Measurements from ENCODE around the gene RDM1.

The RDM1 gene

GRCh38 chr17:35934760-35935159, 4.2 kb upstream of the RDM1 start:
- H3K9me3 ChIP-seq (replicated peaks; ENCODE audit: insufficient read depth, low read length), result no peaks in the 10 kb centered on the region
- no peaks in the 10 kb centered on the region for H3F3A ChIP-seq (ENCODE audit: insufficient read depth, low read length)
- H3K4me1 ChIP-seq (ENCODE audit: low read length), result peaks cover 5% of the 10 kb centered on the region; the same call in 1 of the 2 replicates
- no peak overlapping the region for H3K4me2 ChIP-seq (ENCODE audit: low read depth, low read length)
- DNase-seq, result no peak
- H2AFZ ChIP-seq (ENCODE audit: low read length), result no peak overlapping the region
- no peaks in the 10 kb centered on the region for H3K36me3 ChIP-seq (replicated peaks; ENCODE audit: insufficient read depth, low read length)
- H3K27ac ChIP-seq (ENCODE audit: low read length), result no peak overlapping the region
- H3K79me2 ChIP-seq (ENCODE audit: low read length), result no peaks in the 10 kb centered on the region
- H4K20me1 ChIP-seq (ENCODE audit: insufficient read depth, low read length), result no peaks in the 10 kb centered on the region
- no peak overlapping the region for H3K9ac ChIP-seq (ENCODE audit: low read length)
- no peak for TF ChIP-seq EZH2 (optimal IDR thresholded peaks at IDR 0.05; ENCODE audit: low read depth, low read length)
- TF ChIP-seq CTCF (IDR thresholded peaks at IDR 0.05; ENCODE audit: low read length), result no peak
- TF ChIP-seq EZH2phosphoT487 (IDR thresholded peaks at IDR 0.05; ENCODE audit: low read length), result no peak
- no peaks in the 10 kb centered on the region for H3K9me2 ChIP-seq (replicated peaks; ENCODE audit: insufficient read depth, low read length)
- no peak overlapping the region for H3K4me3 ChIP-seq (ENCODE audit: low read length)
- no peaks in the 10 kb centered on the region for H3K27me3 ChIP-seq (replicated peaks; ENCODE audit: insufficient read depth, low read length)

GRCh38 chr17:35932586-35932985, 2.0 kb upstream of the RDM1 start:
- Histone ChIP-seq H3K4me3 (ENCODE audit: low read length) (no peak overlapping the region), H3K9me3 (replicated peaks; ENCODE audit: insufficient read depth, low read length) (no peaks in the 10 kb centered on the region), H3K79me2 (ENCODE audit: low read length) (no peaks in the 10 kb centered on the region), H4K20me1 (ENCODE audit: insufficient read depth, low read length) (no peaks in the 10 kb centered on the region), H3K9me2 (replicated peaks; ENCODE audit: insufficient read depth, low read length) (no peaks in the 10 kb centered on the region), H3K4me2 (ENCODE audit: low read depth, low read length) (no peak overlapping the region), H3K9ac (ENCODE audit: low read length) (no peak overlapping the region), H3F3A (ENCODE audit: insufficient read depth, low read length) (no peaks in the 10 kb centered on the region), H3K4me1 (ENCODE audit: low read length) (peaks cover 5% of the 10 kb centered on the region; the same call in 1 of the 2 replicates), H3K36me3 (replicated peaks; ENCODE audit: insufficient read depth, low read length) (no peaks in the 10 kb centered on the region), H3K27me3 (replicated peaks; ENCODE audit: insufficient read depth, low read length) (no peaks in the 10 kb centered on the region), H2AFZ (ENCODE audit: low read length) (no peak overlapping the region), H3K27ac (ENCODE audit: low read length) (no peak overlapping the region)
- no peak for DNase-seq
- no peak for TF ChIP-seq EZH2phosphoT487 (IDR thresholded peaks at IDR 0.05; ENCODE audit: low read length)
- TF ChIP-seq CTCF (IDR thresholded peaks at IDR 0.05; ENCODE audit: low read length), result no peak
- TF ChIP-seq EZH2 (optimal IDR thresholded peaks at IDR 0.05; ENCODE audit: low read depth, low read length), result no peak

- Histone ChIP-seq H3K4me2 (ENCODE audit: low read depth, low read length) (no peak overlapping the region), H3K79me2 (ENCODE audit: low read length) (no peaks in the 10 kb centered on the region), H3K9ac (ENCODE audit: low read length) (no peak overlapping the region), H3K27me3 (replicated peaks; ENCODE audit: insufficient read depth, low read length) (no peaks in the 10 kb centered on the region), H3F3A (ENCODE audit: insufficient read depth, low read length) (no peaks in the 10 kb centered on the region), H4K20me1 (ENCODE audit: insufficient read depth, low read length) (no peaks in the 10 kb centered on the region), H3K4me1 (ENCODE audit: low read length) (peaks cover 5% of the 10 kb centered on the region; the same call in 1 of the 2 replicates), H3K9me2 (replicated peaks; ENCODE audit: insufficient read depth, low read length) (no peaks in the 10 kb centered on the region), H2AFZ (ENCODE audit: low read length) (no peak overlapping the region), H3K9me3 (replicated peaks; ENCODE audit: insufficient read depth, low read length) (no peaks in the 10 kb centered on the region), H3K4me3 (ENCODE audit: low read length) (no peak overlapping the region), H3K27ac (ENCODE audit: low read length) (no peak overlapping the region), H3K36me3 (replicated peaks; ENCODE audit: insufficient read depth, low read length) (no peaks in the 10 kb centered on the region)
- no peak for DNase-seq
- TF ChIP-seq EZH2 (optimal IDR thresholded peaks at IDR 0.05; ENCODE audit: low read depth, low read length), result no peak
- TF ChIP-seq CTCF (IDR thresholded peaks at IDR 0.05; ENCODE audit: low read length), result no peak
- TF ChIP-seq EZH2phosphoT487 (IDR thresholded peaks at IDR 0.05; ENCODE audit: low read length), result no peak
Measured at GRCh38 chr17:35931794-35932425, 1.3 kb upstream of the RDM1 start.

All from MM.1S (cell line).